HG03521 (cell line): Measurements from ENCODE around the gene IRF3.

Source experiments
- ATAC-seq: cut with Tn5 transposase; IDR thresholded peaks from one replicate; pipeline ENCODE4 v1.9.1; 2021; ENCODE audit warnings: mild to moderate bottlenecking, moderate library complexity; ENCODE audit not compliant: unreplicated experiment

IRF3 gene, protein sequence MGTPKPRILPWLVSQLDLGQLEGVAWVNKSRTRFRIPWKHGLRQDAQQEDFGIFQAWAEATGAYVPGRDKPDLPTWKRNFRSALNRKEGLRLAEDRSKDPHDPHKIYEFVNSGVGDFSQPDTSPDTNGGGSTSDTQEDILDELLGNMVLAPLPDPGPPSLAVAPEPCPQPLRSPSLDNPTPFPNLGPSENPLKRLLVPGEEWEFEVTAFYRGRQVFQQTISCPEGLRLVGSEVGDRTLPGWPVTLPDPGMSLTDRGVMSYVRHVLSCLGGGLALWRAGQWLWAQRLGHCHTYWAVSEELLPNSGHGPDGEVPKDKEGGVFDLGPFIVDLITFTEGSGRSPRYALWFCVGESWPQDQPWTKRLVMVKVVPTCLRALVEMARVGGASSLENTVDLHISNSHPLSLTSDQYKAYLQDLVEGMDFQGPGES

DNA sequence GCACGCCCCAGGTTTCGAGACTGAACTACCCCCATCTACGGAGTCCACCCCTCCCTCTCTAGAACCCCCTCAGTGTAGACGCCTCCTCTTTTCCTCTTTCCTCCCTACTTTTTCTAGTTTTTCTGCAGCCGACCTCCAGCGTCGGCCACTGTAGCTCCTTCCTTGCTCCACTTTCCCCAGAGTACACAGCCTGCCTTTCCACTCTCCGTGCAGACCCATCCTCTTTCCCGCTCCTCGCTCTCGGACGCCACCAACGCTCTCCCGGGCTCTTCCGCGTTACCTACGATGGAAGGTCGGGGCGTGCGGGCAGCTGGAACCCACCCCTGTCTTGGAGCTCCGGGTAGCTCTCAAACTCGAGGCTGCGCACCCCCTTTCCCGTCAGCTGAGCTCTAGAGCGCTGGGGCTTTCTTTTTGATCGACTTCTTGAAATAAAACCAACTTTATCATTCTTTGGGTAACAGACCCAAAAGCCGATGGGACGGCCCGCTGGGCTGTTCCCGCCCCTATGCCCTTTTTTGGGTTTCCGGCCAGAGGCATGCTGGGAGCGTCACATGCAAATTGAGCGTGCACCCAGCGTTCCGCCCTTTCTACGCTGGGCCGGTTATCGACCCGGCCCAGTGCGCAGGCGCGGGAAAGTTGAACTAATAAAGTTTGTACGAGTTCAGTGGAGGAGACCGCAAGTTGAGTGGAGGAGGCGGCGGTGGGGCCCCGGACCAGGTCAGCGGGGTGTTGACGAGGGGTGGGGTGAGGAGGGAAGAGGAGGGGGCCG is at the start of gene IRF3, which contains the start of gene BCL2L12:
Gene IRF3 (minus strand): TSS at position 507 of the 769 bp plus-strand sequence. CDS start 1,019 bp downstream, outside the sequence.
Gene BCL2L12 (plus strand): TSS at position 583 of the 769 bp plus-strand sequence. CDS start 760 bp downstream, outside the sequence.
- peak; percentile 84 for ATAC-seq

DNA sequence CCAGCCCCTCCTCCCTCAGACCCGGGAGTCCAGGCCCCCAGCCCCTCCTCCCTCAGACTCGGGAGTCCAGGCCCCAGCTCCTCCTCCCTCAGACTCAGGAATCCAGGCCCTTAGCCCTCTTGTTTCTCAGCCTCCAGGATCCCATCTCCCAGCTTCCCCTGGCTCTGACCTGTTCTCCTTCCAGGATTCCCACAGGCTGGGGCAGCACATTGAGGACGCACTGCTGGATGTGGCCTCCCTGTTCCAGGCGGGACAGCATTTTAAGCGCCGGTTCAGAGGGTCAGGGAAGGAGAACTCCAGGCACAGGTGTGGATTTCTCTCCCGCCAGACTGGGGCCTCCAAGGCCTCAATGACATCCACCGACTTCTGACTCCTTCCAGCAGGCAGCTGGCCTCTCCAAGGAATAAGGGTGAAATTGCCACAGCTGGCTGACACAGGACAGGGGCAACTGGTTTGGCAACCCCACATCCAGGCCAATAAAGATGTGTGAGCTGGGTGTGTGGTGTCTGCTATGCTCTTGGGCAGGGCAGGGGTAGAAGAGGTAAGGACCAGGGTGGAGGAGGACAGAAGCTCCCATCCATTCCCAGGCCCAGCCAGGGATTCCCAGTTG is 47.7 kb upstream of the IRF3 start:
- ATAC-seq = no peak

DNA sequence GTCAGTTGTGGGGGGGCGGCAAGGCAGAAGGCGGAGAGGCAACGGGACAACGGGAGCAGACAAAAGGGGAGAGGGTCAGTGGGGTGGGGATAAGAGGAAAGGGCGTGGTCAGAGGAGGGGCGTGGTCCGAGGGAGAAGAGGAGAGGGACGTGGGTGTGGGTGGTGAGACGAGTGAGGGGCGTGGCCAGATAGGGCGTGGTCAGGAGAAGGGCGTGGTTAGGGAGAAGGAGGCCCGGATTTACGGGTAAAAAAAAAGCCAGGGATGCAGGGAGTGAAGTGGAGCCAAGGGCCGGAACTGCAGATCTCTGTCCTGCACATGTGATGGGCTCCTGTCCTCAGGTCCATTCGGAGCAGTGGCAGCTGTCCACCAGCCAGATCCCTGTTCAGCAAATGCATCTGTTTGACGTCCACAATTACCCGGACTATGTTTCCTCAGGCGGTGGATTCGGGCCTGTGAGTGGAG is 46.8 kb upstream of the IRF3 start:
- ATAC-seq = no peak

DNA sequence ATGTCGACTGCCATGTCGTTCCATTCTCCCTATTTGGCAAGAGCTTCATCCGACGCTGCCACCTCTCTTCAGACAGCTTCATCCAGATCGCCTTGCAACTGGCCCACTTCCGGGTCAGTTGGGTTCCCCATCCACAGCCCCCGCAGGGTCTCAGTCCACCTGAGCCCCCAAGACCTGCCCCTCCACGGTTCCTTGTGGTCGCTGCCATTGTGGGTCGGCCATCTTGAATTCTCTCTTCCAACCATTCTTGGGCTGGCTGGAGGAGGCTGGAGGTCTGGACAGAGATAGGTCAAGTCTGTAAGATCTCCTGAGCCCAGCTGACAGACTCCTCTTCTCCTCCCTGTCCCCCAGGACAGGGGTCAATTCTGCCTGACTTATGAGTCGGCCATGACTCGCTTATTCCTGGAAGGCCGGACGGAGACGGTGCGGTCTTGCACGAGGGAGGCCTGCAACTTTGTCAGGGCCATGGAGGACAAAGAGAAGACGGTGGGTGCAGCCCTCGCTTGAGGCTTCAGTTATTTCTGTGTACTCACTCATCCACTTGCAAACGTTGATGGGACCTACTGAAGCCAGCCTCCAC is 44.8 kb upstream of the IRF3 start:
- no peak for ATAC-seq

DNA sequence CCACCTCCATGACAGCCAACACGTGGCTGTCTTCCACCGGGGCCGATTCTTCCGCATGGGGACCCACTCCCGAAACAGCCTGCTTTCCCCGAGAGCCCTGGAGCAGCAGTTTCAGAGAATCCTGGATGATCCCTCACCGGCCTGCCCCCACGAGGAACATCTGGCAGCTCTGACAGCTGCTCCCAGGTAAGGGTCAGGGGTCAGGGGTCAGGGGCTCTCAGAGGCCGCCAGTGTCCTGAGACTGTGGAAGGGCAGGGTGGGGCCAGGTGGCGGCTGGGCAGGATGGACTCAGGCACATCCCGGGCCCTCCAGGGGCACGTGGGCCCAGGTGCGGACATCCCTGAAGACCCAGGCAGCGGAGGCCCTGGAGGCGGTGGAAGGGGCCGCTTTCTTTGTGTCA is 40.3 kb upstream of the IRF3 start:
- ATAC-seq = no peak

DNA sequence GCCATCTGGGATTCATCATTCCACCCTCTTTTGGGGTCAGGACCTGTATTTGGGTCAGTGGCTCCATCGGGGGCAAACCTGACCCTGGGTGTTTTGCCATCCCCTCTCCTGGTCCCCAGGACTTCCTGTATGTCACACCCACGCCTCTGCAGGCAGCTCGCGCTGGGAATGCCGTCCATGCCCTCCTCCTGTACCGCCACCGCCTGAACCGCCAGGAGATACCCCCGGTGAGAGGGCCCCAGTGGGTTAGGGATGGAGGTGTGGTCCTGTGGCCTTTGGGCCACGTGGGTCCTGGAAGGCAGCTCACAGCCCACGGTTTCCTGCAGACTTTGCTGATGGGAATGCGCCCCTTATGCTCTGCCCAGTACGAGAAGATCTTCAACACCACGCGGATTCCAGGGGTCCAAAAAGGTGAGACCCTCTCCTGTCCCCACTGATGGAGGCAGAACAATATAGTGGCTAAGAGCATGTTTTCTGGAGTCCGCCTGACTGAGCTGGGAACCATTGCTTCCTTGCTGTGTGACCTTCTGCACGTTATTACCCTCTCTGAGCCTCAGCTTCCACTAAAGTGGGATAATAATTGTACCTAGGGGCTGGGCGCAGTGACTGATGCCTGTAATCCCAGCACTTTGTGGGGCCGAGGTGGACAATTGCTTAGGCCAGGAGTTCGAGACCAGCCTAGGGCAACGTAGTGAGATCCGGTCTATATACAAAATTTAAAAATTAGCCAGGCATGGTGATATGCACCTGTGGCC is 39.4 kb upstream of the IRF3 start:
- ATAC-seq = no peak

DNA sequence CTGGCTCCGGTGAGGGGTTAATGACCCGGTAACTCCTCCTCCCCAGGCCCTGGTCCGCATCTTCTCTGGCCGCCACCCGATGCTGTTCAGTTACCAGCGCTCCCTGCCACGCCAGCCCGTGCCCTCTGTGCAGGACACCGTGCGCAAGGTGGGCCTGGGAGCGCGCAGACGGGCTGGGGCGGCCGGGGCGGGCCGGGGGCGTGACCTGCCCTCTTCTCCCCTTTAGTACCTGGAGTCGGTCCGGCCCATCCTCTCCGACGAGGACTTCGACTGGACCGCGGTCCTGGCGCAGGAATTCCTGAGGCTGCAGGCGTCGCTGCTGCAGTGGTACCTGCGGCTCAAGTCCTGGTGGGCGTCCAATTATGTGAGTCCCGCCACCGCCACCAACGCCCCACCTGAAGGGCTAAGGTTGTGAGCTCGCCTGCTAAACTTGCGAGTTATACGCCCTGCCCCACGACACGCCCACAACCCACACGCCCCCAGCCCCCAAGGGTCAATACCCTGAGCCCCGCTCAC is 35.7 kb upstream of the IRF3 start:
- ATAC-seq = no peak

DNA sequence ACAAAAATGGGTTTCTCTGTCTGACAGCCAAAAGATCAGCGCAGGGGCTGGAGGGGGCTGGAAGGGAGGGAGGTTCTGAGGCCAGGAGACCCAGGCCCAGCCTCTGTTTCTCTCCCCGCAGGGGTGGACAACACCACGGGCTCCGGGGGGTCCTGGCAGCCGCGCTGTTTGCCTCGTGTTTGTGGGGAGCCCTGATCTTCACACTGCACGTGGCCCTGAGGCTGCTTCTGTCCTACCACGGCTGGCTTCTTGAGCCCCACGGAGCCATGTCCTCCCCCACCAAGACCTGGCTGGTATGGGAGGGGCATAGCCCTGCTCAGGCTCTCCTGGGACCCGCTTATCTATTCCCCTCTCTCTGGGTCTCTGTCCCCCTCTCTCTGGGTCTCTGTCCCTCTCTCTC is 34.9 kb upstream of the IRF3 start:
- ATAC-seq = no peak

DNA sequence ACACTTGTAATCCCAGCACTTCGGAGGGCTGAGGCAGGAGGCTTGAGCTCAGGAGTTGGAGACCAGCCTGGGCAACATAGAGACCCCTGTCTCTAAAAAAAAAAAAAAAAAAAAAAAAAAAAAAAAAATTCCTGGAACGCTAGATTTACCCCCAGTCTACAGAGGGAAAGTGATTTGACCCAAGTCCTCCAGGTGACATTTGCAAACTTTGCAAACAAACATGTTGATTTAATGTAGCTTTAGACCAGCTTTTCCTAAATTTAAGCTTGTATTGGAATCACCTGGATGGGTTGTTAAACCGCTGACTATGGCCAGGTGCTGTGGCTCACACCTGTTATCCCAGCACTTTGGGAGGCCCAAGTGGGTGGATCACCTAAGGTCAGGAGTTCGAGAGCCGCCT is 33.7 kb upstream of the IRF3 start:
- ATAC-seq = no peak

DNA sequence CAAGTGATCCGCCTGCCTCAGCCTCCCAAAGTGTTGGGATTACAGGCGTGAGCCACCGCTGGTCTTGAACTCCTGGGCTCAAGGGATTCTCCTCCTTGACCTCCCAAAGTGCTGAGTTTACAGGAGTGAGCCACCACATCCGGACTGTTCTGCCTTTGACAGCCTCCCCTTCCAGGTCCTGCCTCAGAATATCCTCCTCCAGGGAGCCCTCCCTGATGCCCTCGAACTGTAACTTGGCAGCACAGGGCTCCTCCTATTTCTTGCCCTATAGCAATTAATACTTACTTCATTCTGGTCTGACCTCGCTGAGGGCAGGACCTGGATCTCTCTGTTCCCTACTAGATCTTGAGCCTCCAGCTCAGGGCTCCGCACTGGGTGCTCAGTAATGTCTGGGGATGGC is 31.2 kb upstream of the IRF3 start:
- ATAC-seq = no peak

DNA sequence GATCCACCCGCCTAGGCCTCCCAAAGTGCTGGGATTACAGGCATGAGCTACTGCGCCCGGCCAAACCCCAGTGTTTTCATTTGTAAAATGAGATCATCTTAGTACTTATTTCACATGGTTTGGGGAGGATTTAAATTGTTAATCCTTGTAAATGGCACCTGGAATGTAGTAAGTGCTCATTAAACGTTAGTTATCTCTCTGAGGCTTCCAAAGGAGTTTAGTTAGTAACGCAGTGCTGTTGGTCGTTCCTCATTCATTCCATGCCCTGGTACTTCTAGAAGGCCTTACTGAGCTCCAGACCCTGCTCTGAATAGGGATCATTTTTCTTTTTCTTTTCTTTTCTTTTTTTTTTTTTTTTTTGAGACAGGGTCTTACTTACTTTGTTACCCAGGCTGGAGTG is 30.5 kb upstream of the IRF3 start:
- no peak for ATAC-seq

DNA sequence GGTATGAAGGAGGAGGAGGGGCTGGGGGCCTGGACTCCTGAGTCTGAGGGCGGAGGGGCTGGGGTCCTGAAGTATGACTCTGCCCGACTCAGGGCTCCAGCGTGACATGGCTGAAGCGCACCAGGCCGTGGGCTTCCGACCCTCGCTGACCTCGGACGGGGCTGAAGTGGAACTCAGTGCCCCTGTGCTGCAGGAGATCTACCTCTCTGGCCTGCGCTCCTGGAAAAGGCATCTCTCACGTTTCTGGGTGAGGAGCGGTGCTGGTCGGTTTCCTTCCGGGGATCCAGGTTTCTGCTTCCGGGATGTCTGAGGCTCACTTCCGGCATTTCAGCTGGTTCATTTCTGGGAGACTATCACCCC is 26.5 kb upstream of the IRF3 start:
- ATAC-seq = no peak

DNA sequence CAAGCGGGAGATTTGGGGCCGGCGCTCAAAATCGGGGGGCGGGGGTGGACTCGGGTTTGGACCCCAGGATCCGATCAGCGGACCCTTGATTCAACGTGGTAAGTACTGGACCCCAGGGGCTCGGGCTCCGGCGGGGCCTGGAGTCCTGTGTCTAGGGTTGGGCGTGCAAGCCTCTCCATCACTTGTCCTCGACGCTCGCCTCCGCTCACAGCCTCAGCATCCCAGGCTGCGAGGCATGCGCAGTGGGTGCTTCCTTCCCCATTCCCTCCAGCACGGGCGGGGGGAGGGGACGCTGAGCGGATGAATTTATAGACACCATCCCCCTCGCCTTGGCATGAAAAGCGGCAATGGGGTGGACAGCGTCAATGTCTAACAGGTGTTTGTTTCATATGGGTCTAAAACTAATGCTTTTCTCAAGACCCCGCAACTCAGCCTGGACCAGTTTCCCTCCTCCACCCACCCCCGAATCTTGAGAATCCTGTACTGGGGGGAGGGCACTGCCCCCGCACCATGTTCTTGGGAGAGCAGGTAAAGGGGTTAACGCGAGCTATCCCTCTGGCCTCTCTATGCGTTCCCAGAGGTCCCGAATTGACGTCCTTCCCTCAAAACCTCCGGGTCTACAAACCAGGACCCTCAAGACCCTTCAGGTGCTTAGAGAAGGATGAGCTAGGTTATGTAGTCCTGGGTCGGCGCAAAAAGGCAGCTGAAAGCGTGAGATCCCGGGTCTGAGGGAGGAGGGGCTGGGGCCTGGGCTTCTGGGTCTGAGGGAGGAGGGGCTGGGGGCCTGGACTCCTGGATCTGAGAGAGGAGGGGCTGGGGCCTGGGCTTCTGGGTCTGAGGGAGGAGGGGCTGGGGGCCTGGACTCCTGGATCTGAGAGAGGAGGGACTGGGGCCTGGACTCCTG is 25.8 kb upstream of the IRF3 start:
- ATAC-seq = no peak

DNA sequence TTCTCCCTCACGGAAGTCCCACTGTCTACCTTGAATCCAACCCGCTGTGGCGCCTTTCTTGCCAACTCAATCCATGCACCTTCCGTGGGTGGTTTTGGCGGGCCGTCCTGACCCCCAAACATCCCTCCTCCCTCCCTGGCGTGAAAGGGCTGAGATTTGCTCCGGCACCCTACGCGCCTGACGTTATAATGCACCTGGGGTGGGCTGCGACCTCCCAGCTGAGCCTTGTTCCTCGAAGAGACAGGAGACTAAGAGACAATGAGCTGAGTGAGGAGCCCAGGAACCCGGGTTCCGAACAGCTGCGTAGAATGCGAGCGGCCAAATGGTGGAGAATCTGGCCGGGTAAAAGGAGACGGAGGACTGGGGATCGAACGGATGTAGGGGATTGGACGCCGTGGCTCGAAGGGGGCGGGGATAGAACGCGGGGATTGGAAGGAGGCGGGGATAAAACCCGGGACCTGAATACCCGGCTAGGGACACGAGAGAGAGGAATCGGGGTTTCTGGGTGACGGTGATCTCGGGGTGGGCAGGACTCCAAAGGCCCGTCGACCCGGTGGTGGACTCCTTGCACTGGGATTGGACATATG is 25.1 kb upstream of the IRF3 start, which contains the start of gene CPT1C:
Gene CPT1C (plus strand): TSS at position 461 of the 587 bp plus-strand sequence. CDS start 1,137 bp downstream, outside the sequence.
- ATAC-seq = no peak

DNA sequence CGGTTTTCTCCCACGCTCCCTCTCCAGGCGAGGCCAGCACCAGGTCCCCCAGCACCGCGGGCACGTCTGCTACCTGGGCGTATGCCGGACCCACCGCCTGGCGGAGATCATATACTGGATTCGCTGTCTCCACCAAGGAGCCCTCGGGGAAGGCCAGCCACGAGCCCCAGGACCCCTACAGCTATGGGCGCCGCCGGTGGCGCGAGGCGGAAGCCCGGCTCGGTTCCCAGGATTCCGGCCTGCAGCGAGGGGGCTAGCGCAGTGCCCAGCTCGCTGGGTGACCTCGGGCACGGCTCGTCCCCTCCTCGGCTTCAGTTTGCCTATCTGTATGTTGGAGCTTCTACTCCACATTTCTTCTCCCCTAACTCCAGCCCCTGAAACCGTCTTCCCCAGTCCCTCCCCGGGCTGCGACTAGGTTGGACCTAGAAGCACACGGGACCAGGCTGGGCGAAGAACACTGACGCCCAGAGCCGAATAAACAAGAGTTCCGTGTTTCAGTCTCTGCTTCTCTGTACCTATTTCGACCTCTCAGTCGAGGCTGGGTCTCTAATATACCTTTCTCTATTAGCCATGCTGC is 24.5 kb upstream of the IRF3 start:
- no peak for ATAC-seq

DNA sequence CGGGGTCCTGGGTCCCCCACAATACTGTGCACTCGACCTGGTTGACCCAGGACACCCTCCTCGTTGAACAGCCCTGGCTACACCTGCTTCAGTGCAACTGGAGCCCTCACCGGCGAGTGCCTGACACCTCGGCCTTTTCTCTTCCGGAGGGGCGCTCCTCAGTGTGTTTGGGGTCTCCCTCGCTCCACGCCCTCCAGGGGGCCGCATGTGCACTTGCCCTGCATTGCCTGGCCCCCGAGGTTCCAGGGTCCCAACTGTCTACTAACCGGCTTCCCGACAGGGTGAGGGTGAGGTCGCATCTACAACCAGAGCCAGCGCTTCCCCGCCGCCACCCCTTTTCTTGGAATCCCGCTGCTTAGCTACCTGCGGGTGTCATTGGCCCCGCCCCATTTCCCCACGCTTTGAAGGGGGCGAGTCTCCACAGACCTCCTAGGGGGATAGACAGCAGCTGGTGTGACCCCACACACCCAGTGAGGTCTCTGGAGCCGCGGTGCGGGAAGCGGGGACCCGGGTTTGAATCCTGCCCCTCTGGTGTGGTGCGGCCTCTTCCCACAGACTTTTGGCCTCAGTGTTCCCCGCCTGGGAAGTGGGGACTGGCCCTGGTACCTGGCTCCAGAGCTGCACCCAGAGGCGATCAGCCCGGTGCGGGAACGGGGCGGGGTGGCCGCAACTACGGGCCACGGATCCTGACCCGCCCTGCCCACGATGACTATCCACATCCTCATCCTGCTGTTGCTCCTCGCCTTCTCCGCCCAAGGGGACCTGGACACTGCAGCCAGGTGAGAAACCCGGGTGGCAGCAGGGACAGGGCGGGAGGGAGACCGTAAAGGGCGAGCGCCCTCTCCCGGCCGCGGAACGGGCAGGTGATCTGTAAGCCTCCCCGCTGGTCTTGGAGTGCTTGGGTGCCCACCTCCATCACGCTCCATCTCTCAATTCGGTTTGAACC is 23.7 kb upstream of the IRF3 start, which contains the start of gene ADM5:
Gene ADM5 (plus strand): TSS at position 462 of the 946 bp plus-strand sequence. CDS start 244 bp downstream, at position 706.
- no peak for ATAC-seq

DNA sequence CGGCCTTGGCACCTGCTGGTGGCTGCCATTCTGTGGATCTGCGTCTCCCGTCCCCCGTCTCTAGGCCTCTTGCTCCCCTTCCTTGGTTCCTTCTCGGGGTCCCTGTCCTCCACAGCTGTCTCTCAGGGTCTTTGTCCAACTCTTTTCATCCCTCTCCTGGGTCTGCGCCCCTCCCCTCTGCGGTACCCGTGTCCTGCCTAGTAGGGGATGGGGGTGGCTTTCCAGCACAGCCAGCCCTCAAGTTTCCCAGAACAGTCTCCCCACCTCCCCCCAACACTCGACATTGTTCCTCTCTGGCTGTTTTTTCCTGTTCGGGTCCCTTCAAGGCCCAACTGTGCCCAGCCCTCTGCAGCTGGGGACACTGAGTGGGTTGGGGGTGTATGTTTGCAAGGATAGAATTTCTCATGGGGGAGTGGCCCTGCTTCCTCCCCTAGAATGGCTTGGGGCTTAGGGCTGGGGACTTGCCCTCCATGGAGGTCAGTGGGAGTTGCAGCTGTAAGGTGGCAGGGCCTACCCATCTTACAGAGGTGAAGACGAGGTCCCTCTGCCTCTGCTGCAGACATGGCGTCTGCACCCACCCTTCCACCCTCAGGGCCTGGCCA is 23.0 kb upstream of the IRF3 start:
- no peak for ATAC-seq
